HG02610 (cell line): ENCODE data around the gene ST8SIA5.

Experiments
- ATAC-seq: cut with Tn5 transposase; IDR thresholded peaks from one replicate; pipeline ENCODE4 v1.9.1; 2021; ENCODE audit warnings: mild to moderate bottlenecking, moderate library complexity; ENCODE audit not compliant: unreplicated experiment

Gene ST8SIA5

DNA sequence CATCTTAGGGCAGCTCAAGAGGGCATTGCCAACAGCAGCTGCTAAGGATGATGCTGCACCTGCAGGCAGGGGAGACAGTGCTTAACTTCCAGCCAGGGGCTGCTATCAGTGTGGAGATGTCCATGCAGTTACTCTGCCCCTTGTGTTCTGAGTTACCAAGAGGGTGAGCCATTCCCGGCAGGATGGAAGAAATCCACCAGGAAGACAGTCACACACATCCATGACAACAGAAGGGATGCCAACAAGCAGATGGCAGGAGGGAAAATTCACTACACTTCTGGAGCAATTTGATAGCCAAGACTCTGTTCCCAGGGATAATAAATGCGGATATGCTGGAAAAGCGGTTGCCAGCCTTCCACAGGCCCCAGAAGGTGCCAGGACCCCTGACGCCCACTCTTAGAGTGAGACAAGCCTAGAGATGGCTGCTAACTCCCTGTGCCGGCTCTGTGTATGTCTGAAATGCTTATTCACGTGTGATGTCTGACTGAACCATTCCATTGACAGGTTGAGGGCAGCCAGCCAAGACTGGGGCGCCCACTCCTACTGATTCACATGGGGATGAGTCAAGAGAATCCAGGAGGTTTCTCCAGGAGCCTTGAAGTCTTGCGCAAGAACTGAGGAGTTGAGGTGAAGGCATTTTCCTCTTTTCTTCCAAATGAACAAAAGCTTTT, 124.3 kb downstream of the ST8SIA5 start:
- ATAC-seq: no peak

- ATAC-seq: no peak
Observed at GRCh38 chr18:46630991-46631390, 125.9 kb downstream of the ST8SIA5 start.

DNA sequence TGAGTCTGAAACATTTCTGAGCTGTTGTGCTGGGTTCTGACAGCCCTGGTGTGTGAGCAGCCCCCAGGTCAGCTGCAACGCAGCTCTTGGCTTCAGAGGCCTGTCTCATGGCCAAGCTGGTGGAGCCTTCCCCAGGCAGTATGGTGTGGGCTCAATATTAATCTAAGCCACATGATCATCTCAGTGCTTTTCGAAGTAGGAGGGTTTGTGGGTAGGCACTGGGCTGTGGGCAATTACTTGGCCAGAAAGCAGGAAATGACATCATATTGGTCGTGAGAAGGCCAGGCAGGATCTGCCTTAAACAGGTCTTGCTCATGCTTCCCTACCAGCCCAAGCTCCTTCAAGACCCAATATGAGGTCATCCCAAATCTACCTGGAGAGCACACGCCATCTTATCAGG, 126.7 kb downstream of the ST8SIA5 start:
- ATAC-seq: no peak

- no peak for ATAC-seq
Observed at GRCh38 chr18:46629361-46629760, 127.5 kb downstream of the ST8SIA5 start.

DNA sequence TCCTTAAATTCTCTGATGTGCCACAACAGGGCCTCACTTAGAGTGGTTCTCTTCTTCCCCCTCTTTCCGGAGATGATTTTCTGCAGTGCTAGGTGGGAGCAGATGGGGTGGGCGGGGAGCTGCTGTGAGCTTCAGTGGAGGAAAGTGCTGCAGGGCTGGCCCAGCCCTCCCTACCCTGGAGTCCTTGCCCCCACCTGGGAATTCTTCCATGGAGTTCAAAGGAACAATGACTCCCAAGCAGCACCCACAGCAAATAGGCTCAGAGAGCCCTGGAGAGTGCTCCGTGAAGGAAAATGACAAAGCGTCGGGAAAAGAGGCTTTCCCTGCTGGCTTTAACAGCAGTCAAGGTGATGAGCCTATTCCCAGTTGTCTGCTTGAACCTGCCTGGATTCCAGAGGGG, 128.6 kb downstream of the ST8SIA5 start:
- ATAC-seq: no peak

- ATAC-seq: no peak
Observed at GRCh38 chr18:46627136-46627535, 129.7 kb downstream of the ST8SIA5 start.

DNA sequence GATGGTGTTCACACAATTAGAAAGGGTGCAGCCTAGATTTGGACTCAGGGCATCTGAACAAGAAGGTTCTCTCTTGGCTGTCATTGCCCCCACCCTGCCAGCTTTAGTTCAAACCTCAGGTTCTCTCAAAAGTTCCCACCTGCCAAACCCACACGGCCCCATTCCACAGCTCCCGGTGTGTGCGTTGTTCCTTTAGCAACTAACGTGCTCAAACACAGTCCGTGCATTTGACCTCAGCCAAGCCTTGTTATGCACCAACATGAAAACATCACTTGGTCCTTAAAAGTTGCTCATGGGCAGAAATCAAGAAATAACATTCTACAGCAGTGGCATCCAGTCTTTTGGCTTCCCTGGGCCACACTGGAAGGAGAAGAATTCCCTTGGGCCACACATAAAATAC, 131.8 kb downstream of the ST8SIA5 start:
- ATAC-seq: no peak

DNA sequence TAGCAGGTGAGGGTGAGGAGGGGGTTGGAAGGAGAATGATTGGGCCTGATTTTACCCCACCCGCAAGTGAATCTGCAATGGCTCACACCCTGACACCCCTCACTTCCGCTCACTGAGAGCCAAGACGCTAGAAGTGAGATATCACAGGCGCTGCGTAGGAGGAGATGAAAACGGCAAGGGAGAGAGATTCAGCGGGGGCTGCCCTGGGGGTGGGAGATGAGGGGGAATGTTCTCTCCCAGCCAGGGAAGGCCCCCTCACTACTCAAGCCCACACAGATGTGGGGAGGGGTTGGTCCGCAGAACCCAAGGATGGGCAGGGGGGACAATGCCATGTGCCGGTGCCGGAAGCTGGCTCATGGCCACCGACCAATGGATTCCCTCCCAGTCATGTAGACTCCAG, 132.7 kb downstream of the ST8SIA5 start:
- no peak for ATAC-seq

GRCh38 chr18:46623541-46623940, 133.3 kb downstream of the ST8SIA5 start:
- no peak for ATAC-seq

- ATAC-seq: no peak
Observed at GRCh38 chr18:46622999-46623398, 133.9 kb downstream of the ST8SIA5 start.

- ATAC-seq: no peak
Observed at GRCh38 chr18:46622451-46622850, 134.4 kb downstream of the ST8SIA5 start.

- no peak for ATAC-seq
Observed at GRCh38 chr18:46621871-46622270, 135.0 kb downstream of the ST8SIA5 start.

- ATAC-seq: no peak
Observed at GRCh38 chr18:46621111-46621766, 135.6 kb downstream of the ST8SIA5 start.

- no peak for ATAC-seq
Observed at GRCh38 chr18:46619559-46619958, 137.3 kb downstream of the ST8SIA5 start.
